ENCODE results near the gene CEP112. TPM values are rescaled to one million over a fixed set of nuclear protein-coding genes. Genes with fewer than 3 reads are reported as not detected.

The CEP112 gene
- total and polyA plus RNA-seq, 2 of the 4 experiments (the other 2 are of a cell fraction) = 2.5 to 5.6 TPM

- no peak overlapping the region for H3K4me3 ChIP-seq (ENCODE audit: insufficient read depth, low read depth, low read length)
- no peak overlapping the region for H3K4me2 ChIP-seq (ENCODE audit: low read depth, low read length)
- intact Hi-C loops (cut with micrococcal nuclease) (no loop called here), dilution Hi-C loops (cut with HindIII; ENCODE audit: low sequenced_read_pairs, unreplicated experiment) (no loop called here), in situ Hi-C loops (cut with MboI; ENCODE audit: low sequenced_read_pairs) (no loop called here)
- H3K23ac ChIP-seq (ENCODE audit: low read depth, low read length) = no peak overlapping the region
- ChIA-PET CTCF (no interaction called here), POLR2A (ENCODE audit: unreplicated experiment) (no interaction called here)
- WGBS, 2 experiments (ENCODE audit: extremely low coverage in 2 of 2, insufficient read length in 1 of 2) = 100% methylated on average over 1 of the region's 3 CpGs; no CpG with 5 or more reads in 1 of the 2 experiments
- H2AK5ac ChIP-seq (ENCODE audit: low read depth, low read length) = no peak overlapping the region
- H3K4me1 ChIP-seq (ENCODE audit: control insufficient read depth, insufficient read depth, low read length) = no peaks in the 10 kb centered on the region
- H4K5ac ChIP-seq (ENCODE audit: low read depth, low read length) = no peak overlapping the region
- H2BK5ac ChIP-seq (ENCODE audit: low read depth, low read length, poor library complexity, severe bottlenecking) = no peak overlapping the region
- H3K9me3 ChIP-seq (ENCODE audit: control insufficient read depth, insufficient read depth, low read length) = no peaks in the 10 kb centered on the region; the same call in 1 of the 2 replicates
- no peak overlapping the region for H3K18ac ChIP-seq (ENCODE audit: low read depth, low read length)
- no peaks in the 10 kb centered on the region for H3K79me1 ChIP-seq (ENCODE audit: low read depth in 1 of 2, low read length in 2 of 2)
- no peak overlapping the region for H4K91ac ChIP-seq (ENCODE audit: insufficient read depth, low read depth, low read length)
- H4K8ac ChIP-seq (ENCODE audit: low read depth in 2 of 2, low read length in 2 of 2) = no peak overlapping the region
- no peaks in the 10 kb centered on the region for H3K9me1 ChIP-seq (ENCODE audit: insufficient read depth, low read length)
- H2BK15ac ChIP-seq (ENCODE audit: low read depth, low read length) = no peak overlapping the region
- no peak overlapping the region for H2AK9ac ChIP-seq (replicated peaks; ENCODE audit: low read depth, low read length, poor library complexity)
- no peak overlapping the region for H3K56ac ChIP-seq (ENCODE audit: extremely low read depth, insufficient read depth, low read length)
- no peak overlapping the region for H3K27ac ChIP-seq (ENCODE audit: insufficient read depth, low read length)
- no peak for TF ChIP-seq RFX5 (IDR thresholded peaks at IDR 0.05; ENCODE audit: low read depth, low read length)
- no peak for TF ChIP-seq BHLHE40 (IDR thresholded peaks at IDR 0.05; ENCODE audit: low read depth, low read length)
- TF ChIP-seq ELK1 (IDR thresholded peaks at IDR 0.05; ENCODE audit: borderline replicate concordance, low read depth, low read length) = no peak
- TF ChIP-seq RAD21 (IDR thresholded peaks at IDR 0.05; ENCODE audit: low read length) = no peak
- no peak for TF ChIP-seq POLR2A (IDR thresholded peaks at IDR 0.05; ENCODE audit: low read depth, low read length)
- no peak for TF ChIP-seq MXI1 (IDR thresholded peaks at IDR 0.05; ENCODE audit: borderline replicate concordance, low read depth, low read length)
- no peak for TF ChIP-seq RCOR1 (IDR thresholded peaks at IDR 0.05; ENCODE audit: insufficient replicate concordance, low read length)
- no peak for TF ChIP-seq MAZ (IDR thresholded peaks at IDR 0.05; ENCODE audit: borderline replicate concordance, low read depth, low read length)
- no peak for TF ChIP-seq SMC3 (IDR thresholded peaks at IDR 0.05; ENCODE audit: low read depth, low read length)
- no peak for TF ChIP-seq CEBPB (IDR thresholded peaks at IDR 0.05; ENCODE audit: low read depth, low read length)
- TF ChIP-seq CHD1 (IDR thresholded peaks at IDR 0.05; ENCODE audit: low read depth, low read length) = no peak
- TF ChIP-seq USF2 (IDR thresholded peaks at IDR 0.05; ENCODE audit: low read depth, low read length) = no peak
- TF ChIP-seq FOS (IDR thresholded peaks at IDR 0.05; ENCODE audit: low read depth, low read length) = no peak
- TF ChIP-seq MAFK (IDR thresholded peaks at IDR 0.05; ENCODE audit: low read depth, low read length) = no peak
- TF ChIP-seq CTCF (conservative IDR thresholded peaks at IDR 0.05; ENCODE audit: low read depth, low read length) = no peak
- TF ChIP-seq NFE2L2 (IDR thresholded peaks at IDR 0.05; ENCODE audit: low read depth, low read length) = no peak
- H2BK120ac ChIP-seq (ENCODE audit: low read depth, low read length) = no peak overlapping the region
- no peak overlapping the region for H2AFZ ChIP-seq (replicated peaks; ENCODE audit: low read length, poor library complexity)
- H3K4ac ChIP-seq (ENCODE audit: low read depth, low read length) = no peak overlapping the region
- ATAC-seq (ENCODE audit: low read depth) = no peak
- no peak for DNase-seq
- no peak overlapping the region for H3K9ac ChIP-seq (ENCODE audit: low read depth, low read length)
- no peaks in the 10 kb centered on the region for H3K36me3 ChIP-seq (ENCODE audit: control insufficient read depth, insufficient read depth, low read length)
- no peak overlapping the region for H3K14ac ChIP-seq (replicated peaks; ENCODE audit: low read depth, low read length)
- no TSS peak for BruUV-seq (replicated peaks)
- no peak overlapping the region for H2BK20ac ChIP-seq (ENCODE audit: low read depth, low read length)
- no peaks in the 10 kb centered on the region for H4K20me1 ChIP-seq (ENCODE audit: insufficient read depth, low read length)
- H3K27me3 ChIP-seq (ENCODE audit: control insufficient read depth, insufficient read depth, low read length) = no peaks in the 10 kb centered on the region
Measured at GRCh38 chr17:65990593-65990992, 201.3 kb downstream of the CEP112 start.

Measured in IMR-90 (cell line).